Activated naive CD8-positive, alpha-beta T cell (primary cell): ENCODE results near the gene PEDS1.

Source experiments
- H3K27ac Mint-ChIP-seq: one replicate; pipeline ENCODE4 v1.8.0; 2021; ENCODE audit warnings: mixed read lengths
- H3K27me3 Mint-ChIP-seq: one replicate; pipeline ENCODE4 v1.8.0; 2021; ENCODE audit warnings: mixed read lengths
- H3K36me3 Mint-ChIP-seq: one replicate; pipeline ENCODE4 v1.8.0; 2021; ENCODE audit warnings: mixed read lengths
- H3K4me1 Mint-ChIP-seq: one replicate; pipeline ENCODE4 v1.8.0; 2021; ENCODE audit warnings: low read depth, mixed read lengths
- H3K4me3 Mint-ChIP-seq: one replicate; pipeline ENCODE4 v1.8.0; 2021; ENCODE audit warnings: mild to moderate bottlenecking, mixed read lengths
- H3K9me3 Mint-ChIP-seq: one replicate; pipeline ENCODE4 v1.8.0; 2021; ENCODE audit warnings: low read depth, mixed read lengths

Gene PEDS1

DNA sequence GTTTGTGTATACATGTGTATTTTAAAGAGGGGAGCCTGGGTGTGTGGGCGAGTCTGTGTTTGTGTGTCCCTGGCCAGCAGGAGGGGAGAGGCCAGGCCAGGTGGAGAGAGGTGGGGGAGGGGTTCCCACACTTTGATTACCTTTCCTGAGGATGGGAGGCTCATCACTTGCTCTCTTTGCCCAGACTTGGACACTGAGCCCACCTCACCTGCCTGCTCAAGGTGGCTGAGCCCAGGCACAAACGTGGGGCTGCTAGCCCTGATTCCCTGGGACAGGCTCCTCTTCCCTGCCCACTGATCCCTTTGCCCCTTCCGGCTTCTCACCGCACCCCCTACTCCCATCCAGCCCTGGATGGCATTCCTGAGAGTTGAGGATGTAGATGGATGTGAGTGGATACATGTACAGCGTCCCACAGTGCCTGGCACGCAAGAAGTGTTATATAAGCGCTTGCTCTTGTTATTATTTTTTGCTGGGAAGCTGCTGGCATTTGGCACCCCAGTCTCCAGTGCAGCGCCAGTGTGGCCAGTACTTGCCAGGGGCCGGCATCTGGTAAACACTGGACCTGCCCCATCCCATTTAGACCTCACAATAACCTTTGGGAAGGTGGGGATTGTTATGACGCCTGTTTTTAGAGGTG lies 39.8 kb upstream of the PEDS1 start:
- Mint-ChIP-seq H3K9me3 (no peaks in the 10 kb centered on the region), H3K36me3 (peaks cover 3% of the 10 kb centered on the region), H3K27ac (peak overlapping the region; percentile 98), H3K27me3 (no peaks in the 10 kb centered on the region), H3K4me3 (peak overlapping the region; percentile 95), H3K4me1 (peaks cover 32% of the 10 kb centered on the region)

DNA sequence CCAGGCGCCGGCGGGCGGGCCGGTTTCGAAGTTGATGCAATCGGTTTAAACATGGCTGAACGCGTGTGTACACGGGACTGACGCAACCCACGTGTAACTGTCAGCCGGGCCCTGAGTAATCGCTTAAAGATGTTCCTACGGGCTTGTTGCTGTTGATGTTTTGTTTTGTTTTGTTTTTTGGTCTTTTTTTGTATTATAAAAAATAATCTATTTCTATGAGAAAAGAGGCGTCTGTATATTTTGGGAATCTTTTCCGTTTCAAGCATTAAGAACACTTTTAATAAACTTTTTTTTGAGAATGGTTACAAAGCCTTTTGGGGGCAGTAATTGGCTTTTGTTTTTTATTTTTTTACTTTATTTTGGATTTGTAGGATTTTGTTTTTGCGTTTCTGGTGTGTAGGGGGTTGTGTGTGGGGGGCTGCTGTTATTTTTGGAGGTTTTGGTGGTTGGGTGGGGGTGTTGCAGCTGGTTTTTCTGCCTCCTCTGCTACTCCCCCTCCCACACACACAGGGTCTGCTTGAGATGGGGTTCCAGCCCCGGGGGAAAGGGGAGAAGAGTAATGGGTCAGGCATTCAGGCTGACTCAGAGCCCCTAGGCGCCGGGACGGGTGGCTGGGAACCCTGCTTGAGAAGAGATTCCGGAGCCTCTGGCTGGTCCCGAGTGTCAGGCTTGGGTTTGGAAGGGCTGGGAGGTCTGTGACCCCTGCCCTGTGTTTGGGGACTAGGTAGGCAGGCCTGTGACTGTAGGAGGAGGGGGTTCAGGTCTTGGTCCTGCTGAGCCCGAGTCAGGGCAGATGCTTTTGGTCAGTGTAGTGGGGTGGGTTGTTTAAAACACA lies 39.1 kb upstream of the PEDS1 start:
- Mint-ChIP-seq H3K27me3 (no peaks in the 10 kb centered on the region), H3K27ac (peak overlapping the region; percentile 98), H3K4me1 (peaks cover 32% of the 10 kb centered on the region), H3K4me3 (peak overlapping the region; percentile 95), H3K9me3 (no peaks in the 10 kb centered on the region), H3K36me3 (peaks cover 3% of the 10 kb centered on the region)

DNA sequence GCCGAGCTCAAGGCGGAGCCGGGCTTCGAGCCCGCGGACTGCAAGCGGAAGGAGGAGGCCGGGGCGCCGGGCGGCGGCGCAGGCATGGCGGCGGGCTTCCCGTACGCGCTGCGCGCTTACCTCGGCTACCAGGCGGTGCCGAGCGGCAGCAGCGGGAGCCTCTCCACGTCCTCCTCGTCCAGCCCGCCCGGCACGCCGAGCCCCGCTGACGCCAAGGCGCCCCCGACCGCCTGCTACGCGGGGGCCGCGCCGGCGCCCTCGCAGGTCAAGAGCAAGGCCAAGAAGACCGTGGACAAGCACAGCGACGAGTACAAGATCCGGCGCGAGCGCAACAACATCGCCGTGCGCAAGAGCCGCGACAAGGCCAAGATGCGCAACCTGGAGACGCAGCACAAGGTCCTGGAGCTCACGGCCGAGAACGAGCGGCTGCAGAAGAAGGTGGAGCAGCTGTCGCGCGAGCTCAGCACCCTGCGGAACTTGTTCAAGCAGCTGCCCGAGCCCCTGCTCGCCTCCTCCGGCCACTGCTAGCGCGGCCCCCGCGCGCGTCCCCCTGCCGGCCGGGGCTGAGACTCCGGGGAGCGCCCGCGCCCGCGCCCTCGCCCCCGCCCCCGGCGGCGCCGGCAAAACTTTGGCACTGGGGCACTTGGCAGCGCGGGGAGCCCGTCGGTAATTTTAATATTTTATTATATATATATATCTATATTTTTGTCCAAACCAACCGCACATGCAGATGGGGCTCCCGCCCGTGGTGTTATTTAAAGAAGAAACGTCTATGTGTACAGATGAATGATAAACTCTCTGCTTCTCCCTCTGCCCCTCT lies 38.2 kb upstream of the PEDS1 start:
- peaks cover 30% of the 10 kb centered on the region for H3K4me1 Mint-ChIP-seq
- no peaks in the 10 kb centered on the region for H3K27me3 Mint-ChIP-seq
- H3K9me3 Mint-ChIP-seq = no peaks in the 10 kb centered on the region
- peak overlapping the region; percentile 95 for H3K4me3 Mint-ChIP-seq
- H3K36me3 Mint-ChIP-seq = peaks cover 3% of the 10 kb centered on the region
- peak overlapping the region; percentile 98 for H3K27ac Mint-ChIP-seq

DNA sequence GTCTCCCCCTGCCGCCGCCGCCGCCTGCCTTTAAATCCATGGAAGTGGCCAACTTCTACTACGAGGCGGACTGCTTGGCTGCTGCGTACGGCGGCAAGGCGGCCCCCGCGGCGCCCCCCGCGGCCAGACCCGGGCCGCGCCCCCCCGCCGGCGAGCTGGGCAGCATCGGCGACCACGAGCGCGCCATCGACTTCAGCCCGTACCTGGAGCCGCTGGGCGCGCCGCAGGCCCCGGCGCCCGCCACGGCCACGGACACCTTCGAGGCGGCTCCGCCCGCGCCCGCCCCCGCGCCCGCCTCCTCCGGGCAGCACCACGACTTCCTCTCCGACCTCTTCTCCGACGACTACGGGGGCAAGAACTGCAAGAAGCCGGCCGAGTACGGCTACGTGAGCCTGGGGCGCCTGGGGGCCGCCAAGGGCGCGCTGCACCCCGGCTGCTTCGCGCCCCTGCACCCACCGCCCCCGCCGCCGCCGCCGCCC lies 37.6 kb upstream of the PEDS1 start:
- H3K27ac Mint-ChIP-seq = no peak overlapping the region
- no peaks in the 10 kb centered on the region for H3K9me3 Mint-ChIP-seq
- H3K36me3 Mint-ChIP-seq = peaks cover 3% of the 10 kb centered on the region
- no peaks in the 10 kb centered on the region for H3K27me3 Mint-ChIP-seq
- peaks cover 30% of the 10 kb centered on the region for H3K4me1 Mint-ChIP-seq
- peak overlapping the region; percentile 65 for H3K4me3 Mint-ChIP-seq

DNA sequence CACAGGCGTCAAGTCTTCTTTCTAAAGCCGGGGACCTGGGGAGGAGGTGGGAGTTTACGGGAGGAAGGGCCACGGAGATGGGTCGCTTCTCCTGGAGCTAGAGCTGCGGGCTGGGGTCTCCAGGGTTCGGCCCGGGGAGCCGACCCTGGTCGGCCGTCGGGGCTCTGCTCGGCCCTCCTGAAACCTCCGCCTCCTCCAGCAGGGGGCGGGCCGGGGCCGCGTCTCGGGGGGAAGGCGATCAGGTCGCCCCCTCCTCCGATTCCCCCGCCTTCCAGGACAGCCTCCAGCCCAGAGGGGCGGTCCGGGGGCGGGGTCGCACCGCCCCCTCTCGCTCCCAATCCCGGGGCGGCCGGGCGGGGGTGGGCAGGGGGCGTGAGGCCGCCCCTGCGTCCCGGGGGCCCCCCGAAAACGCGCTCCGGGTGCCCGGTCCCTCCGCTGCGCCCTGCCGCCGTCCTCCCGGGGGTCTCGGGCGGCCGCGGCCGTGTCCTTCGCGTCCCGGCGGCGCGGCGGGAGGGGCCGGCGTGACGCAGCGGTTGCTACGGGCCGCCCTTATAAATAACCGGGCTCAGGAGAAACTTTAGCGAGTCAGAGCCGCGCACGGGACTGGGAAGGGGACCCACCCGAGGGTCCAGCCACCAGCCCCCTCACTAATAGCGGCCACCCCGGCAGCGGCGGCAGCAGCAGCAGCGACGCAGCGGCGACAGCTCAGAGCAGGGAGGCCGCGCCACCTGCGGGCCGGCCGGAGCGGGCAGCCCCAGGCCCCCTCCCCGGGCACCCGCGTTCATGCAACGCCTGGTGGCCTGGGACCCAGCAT lies 36.9 kb upstream of the PEDS1 start, which contains the start of gene CEBPB:
Gene CEBPB, plus strand, starts transcription at position 580 of the 814 bp plus-strand sequence. Its CDS starts 204 bp downstream, at position 784.
- H3K9me3 Mint-ChIP-seq = no peaks in the 10 kb centered on the region
- H3K36me3 Mint-ChIP-seq = peaks cover 3% of the 10 kb centered on the region
- H3K27me3 Mint-ChIP-seq = peaks cover 3% of the 10 kb centered on the region
- H3K4me3 Mint-ChIP-seq = peak within 1 kb of the TSS; percentile 75
- peak within 1 kb of the TSS; percentile 82 for H3K27ac Mint-ChIP-seq
- peaks cover 28% of the 10 kb centered on the region for H3K4me1 Mint-ChIP-seq

DNA sequence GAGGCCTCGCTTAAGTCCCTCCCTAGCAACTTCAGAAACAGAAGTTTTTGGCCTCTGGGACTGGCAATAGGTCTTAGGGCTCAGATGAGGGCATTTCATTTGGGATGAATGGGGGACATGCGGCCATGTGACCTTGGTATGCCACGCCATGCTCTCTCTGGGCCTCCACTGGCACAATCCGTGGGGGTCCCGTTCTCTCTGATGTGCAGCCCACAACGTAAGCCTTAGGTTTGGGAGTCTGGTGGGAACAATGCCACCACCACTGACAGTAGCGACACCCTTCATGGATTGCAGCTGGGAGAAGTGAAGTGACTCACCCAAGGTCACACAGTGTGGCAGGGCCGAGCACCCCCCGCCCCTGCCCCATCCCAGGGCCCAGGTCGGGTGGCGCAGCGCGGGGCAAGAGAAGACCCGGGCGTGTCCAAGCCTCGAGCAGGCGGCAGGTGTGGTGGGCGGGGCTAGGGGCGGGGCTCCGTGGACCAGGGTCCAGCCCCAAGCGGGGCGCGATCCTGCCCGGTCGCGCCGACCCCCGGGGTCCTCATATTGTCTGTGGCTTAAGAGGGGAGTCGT lies 36.2 kb upstream of the PEDS1 start:
- H3K4me3 Mint-ChIP-seq = peak overlapping the region; percentile 65
- H3K27me3 Mint-ChIP-seq = peaks cover 4% of the 10 kb centered on the region
- H3K36me3 Mint-ChIP-seq = peaks cover 3% of the 10 kb centered on the region
- no peaks in the 10 kb centered on the region for H3K9me3 Mint-ChIP-seq
- peaks cover 24% of the 10 kb centered on the region for H3K4me1 Mint-ChIP-seq
- peak overlapping the region; percentile 5 for H3K27ac Mint-ChIP-seq

DNA sequence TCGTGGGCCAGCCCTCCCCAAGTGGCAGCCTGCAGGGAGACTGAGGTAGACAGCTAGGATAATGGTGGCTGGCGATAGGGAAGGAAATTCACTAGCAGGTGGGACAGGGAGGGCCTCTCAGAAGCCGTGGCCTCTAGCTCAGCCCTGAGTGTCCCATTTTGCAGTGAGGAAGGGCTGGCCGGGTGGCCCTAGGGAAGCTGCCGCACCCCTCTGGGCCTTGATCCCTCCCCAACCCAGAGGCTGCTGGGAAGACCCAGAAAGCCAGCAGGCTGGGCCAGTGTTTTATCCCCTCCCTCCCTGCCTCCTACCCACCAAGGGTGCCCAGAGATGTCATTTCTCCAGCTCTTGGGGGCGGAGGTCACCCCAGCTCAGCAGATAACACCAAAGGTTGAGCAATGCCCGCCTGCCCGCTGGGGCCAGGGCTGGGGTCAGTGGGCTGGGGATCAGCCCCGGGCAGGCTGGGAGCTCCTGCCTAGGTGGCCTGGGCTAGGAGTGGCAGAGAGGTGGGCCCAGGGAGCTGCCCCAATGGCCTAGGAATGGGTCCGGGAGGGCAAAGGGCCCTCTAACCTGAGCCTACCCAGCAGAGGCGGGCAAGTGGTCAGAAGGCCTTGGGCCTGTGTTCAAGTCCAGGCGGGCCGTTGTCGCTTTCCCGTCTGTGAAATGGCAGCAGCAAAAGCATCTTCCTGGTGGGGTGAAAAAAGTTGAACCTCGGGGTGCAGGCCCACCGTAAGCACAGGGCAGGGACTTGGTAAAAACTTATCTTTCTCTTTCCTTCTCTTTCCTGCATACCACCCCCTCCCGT lies 35.6 kb upstream of the PEDS1 start:
- H3K36me3 Mint-ChIP-seq = no peaks in the 10 kb centered on the region
- peak overlapping the region; percentile 51 for H3K4me3 Mint-ChIP-seq
- H3K4me1 Mint-ChIP-seq = peaks cover 20% of the 10 kb centered on the region
- peaks cover 6% of the 10 kb centered on the region for H3K27me3 Mint-ChIP-seq
- H3K9me3 Mint-ChIP-seq = no peaks in the 10 kb centered on the region
- H3K27ac Mint-ChIP-seq = peak overlapping the region; percentile 5

DNA sequence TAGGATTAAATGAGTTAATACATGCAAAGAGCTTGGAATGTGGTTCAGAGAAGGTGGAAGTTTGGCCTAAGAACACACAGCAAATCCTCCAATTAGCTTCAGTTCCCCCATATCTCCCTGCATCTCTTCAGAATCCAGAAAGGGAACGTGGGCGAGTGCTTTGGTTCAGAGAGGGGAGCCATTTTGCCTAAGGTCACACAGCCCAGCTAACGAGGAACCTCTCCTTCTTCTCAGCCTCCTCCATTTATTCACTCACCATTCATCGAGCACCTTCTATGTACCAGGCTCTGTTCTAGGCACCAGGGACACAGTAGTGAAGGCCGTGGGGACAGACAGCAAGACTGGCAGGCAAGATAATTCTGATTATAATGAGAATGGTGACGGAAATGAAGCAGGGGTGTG lies 34.8 kb upstream of the PEDS1 start:
- no peak overlapping the region for H3K4me3 Mint-ChIP-seq
- H3K36me3 Mint-ChIP-seq = no peaks in the 10 kb centered on the region
- no peaks in the 10 kb centered on the region for H3K9me3 Mint-ChIP-seq
- H3K4me1 Mint-ChIP-seq = peaks cover 14% of the 10 kb centered on the region
- H3K27me3 Mint-ChIP-seq = peaks cover 6% of the 10 kb centered on the region
- H3K27ac Mint-ChIP-seq = peak overlapping the region; percentile 18

DNA sequence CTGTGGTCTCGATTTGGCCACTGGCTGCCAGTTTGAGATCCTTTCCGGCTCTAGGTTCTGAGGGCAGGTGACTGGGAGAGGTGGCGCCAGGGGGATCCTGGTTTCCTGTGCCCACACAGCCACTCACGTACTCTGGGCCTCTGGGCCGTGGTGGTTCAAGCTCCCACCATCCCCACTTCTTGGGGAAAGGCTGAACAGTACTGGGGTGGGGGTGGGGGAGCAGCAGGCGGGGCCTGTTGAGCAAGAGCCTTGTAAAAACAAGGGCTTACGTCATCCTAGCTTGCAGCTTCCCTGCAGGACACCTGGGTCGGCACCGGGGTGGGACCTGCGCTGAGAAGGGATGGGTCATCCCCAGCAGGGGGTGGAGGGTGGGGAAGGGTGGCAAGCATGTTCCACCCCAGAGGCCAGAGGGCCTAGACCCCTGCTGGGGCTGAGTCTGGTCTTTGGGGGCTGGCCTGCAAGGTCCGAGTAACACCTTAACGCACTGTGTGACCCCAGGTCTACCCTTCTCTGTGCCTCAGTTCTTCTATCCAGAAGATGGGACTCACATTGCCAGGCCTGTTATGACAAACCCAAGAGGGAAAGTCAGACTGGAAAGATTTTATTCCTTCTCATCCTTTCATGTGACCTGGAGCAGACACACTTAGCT lies 34.0 kb upstream of the PEDS1 start:
- Mint-ChIP-seq H3K4me3 (no peak overlapping the region), H3K27ac (no peak overlapping the region), H3K4me1 (peaks cover 7% of the 10 kb centered on the region)

DNA sequence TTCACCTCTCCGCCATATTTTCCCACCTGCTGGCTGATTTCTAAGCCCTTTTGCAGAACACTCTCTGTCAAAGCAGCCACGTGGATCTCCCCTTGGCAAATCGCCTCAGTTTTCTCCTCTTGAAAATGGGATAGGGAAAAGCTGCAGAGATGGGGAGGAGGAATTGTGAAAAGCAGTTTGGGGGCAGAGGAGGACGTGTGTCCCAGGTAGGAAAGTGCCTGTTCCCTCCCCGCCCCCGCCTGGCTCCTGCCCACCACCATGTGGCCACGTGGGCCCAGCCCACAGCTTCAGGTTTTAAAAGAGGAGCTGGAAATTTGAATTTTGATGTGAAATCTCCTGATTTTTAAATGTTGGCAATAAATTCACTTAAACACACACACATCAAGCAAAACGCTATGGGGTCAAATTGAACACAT lies 33.5 kb upstream of the PEDS1 start:
- H3K27ac Mint-ChIP-seq = no peak overlapping the region
- H3K27me3 Mint-ChIP-seq = peaks cover 6% of the 10 kb centered on the region
- no peak overlapping the region for H3K4me3 Mint-ChIP-seq
- no peaks in the 10 kb centered on the region for H3K36me3 Mint-ChIP-seq
- H3K4me1 Mint-ChIP-seq = peaks cover 3% of the 10 kb centered on the region
- no peaks in the 10 kb centered on the region for H3K9me3 Mint-ChIP-seq

More for the DNA sequence above, 34.0 kb upstream of the PEDS1 start:
- H3K9me3 Mint-ChIP-seq = no peaks in the 10 kb centered on the region
- H3K36me3 Mint-ChIP-seq = no peaks in the 10 kb centered on the region
- peaks cover 6% of the 10 kb centered on the region for H3K27me3 Mint-ChIP-seq

DNA sequence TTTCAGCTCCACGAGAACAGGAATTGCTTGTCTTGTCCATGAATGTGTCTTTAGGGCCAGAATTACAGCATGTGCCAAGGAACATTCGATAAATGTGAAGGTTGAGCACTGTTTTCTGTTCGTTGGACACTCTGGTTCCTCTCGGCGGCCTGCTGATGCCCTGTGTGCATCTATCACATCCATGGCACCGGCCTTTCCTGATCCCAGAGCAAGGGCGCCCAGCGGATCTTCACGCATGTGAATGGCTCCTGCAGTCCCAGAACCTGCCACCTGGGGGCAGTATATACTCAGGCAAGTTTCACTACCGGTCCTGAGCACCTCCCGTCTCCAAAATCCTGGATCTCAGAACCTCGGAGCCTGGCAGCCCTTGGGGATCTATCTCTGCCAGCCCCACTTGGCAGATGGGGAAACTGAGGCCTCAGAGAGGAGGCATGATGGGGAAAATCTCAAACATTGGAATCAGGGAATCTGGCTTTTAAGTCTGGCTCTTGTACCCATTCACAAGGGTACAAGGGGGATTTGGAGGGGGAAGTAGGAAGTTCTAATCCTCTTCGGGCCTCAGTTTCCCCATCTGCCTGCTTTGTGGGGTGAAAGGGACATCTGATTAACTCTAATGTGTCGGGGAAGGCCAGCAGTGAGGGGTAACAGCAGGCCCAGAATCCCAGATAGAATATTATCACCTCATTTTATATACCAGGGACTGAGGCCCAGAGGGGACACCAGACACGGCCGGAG lies 32.8 kb upstream of the PEDS1 start:
- no peaks in the 10 kb centered on the region for H3K36me3 Mint-ChIP-seq
- H3K4me3 Mint-ChIP-seq = no peak overlapping the region
- no peak overlapping the region for H3K27ac Mint-ChIP-seq

DNA sequence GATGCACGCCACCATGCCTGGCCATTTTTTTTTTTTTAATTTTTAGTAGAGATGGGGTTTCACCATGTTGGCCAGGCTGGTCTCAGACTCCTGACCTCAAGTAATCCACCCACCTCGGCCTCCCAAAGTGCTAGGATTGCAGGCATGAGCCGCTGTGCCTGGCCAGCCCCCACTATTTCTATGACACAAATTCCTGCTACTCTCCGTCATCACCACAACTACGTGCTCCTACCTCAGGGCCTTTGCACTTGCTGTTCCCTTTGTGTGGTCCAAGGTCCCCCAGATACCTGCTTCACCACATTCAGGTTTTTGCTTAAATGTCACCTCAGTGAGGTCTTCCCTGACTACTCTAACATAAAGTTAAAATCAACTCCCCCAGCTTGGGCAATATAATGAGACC lies 31.9 kb upstream of the PEDS1 start:
- Mint-ChIP-seq H3K36me3 (no peaks in the 10 kb centered on the region), H3K4me3 (no peak overlapping the region), H3K4me1 (peaks cover 3% of the 10 kb centered on the region), H3K27ac (no peak overlapping the region), H3K27me3 (peaks cover 6% of the 10 kb centered on the region), H3K9me3 (no peaks in the 10 kb centered on the region)

More for the DNA sequence above, 32.8 kb upstream of the PEDS1 start:
- peaks cover 3% of the 10 kb centered on the region for H3K4me1 Mint-ChIP-seq
- H3K9me3 Mint-ChIP-seq = no peaks in the 10 kb centered on the region
- peaks cover 6% of the 10 kb centered on the region for H3K27me3 Mint-ChIP-seq
